SK-N-SH (cell line): Measurements from ENCODE around the gene RPH3AL. TPM values are rescaled to one million over a fixed set of nuclear protein-coding genes. Genes with fewer than 3 reads are reported as not detected.

ENCODE experiments used
- CTCF ChIA-PET: fragments of 300-600, 350-600 bp; formaldehyde crosslinking; extraction: SDS; loops from one replicate; lab custom pipeline; 2021; lab: Yijun Ruan, JAX
- POLR2A ChIA-PET: fragments of 350-600 bp; sonication (Branson Sonifier 250); formaldehyde crosslinking; extraction: SDS; loops from one replicate; lab custom pipeline; 2020; ENCODE audit warnings: antibody characterized with exemption, inconsistent platforms; lab: Yijun Ruan, JAX
- DNase-seq: peaks from one replicate; pipeline ENCODE4 v3.0.0; 2012
- H2AFZ ChIP-seq: fragments of 200-600 bp; sonication (generic); 2 replicates; pipeline ENCODE4 v1.8.1; 2016; ENCODE audit warnings: antibody characterized with exemption, mild to moderate bottlenecking, low read depth
- H3F3A ChIP-seq: fragments of 200-600 bp; sonication (generic); replicated peaks from 2 replicates; pipeline ENCODE3; 2016; ENCODE audit warnings: antibody characterized with exemption, mild to moderate bottlenecking; ENCODE audit not compliant: insufficient read depth
- H3K27ac ChIP-seq, 2 experiments: fragments of 200-500 bp in 1 of 2; fragments of 200-600 bp in 1 of 2; sonication (Bioruptor generic) in 1 of 2; sonication (generic), shearing (Covaris generic) in 1 of 2; 2 replicates each; pipeline versions ENCODE4 v1.5.1 to v1.6.1; 2014 to 2016; ENCODE audit warnings: low read depth in 2 of 2, inconsistent platforms in 1 of 2, low read length in 1 of 2, mild to moderate bottlenecking in 1 of 2, mixed read lengths in 1 of 2
- H3K27me3 ChIP-seq: fragments of 200-600 bp; sonication (generic), shearing (Covaris generic); 2 replicates; pipeline ENCODE4 v1.6.1; 2016; ENCODE audit warnings: mixed run types; ENCODE audit not compliant: insufficient read depth
- H3K36me3 ChIP-seq, 2 experiments: fragments of 200-500 bp in 1 of 2; fragments of 200-600 bp in 1 of 2; sonication (Bioruptor generic) in 1 of 2; sonication (generic) in 1 of 2; replicated peaks in 1 of 2; 2 replicates each; pipeline versions ENCODE3 to v1.5.1; 2014 to 2016; ENCODE audit warnings: low read length in 1 of 2, mild to moderate bottlenecking in 1 of 2; ENCODE audit not compliant: insufficient read depth in 2 of 2, control insufficient read depth in 1 of 2
- H3K4me1 ChIP-seq, 2 experiments: fragments of 200-500 bp in 1 of 2; fragments of 200-600 bp in 1 of 2; sonication (Bioruptor generic) in 1 of 2; sonication (generic), shearing (Covaris generic) in 1 of 2; 2 replicates each; pipeline versions ENCODE4 v1.5.1 to v1.6.1; 2014 to 2016; ENCODE audit warnings: low read depth in 1 of 2, low read length in 1 of 2, mixed run types in 1 of 2; ENCODE audit not compliant: insufficient read depth in 2 of 2, control insufficient read depth in 1 of 2
- H3K4me2 ChIP-seq: fragments of 200-600 bp; sonication (generic), shearing (Covaris generic); 2 replicates; pipeline ENCODE4 v1.6.1; 2017; ENCODE audit warnings: mixed run types
- H3K4me3 ChIP-seq, 2 experiments: fragments of 200-500 bp in 1 of 2; fragments of 200-600 bp in 1 of 2; sonication (Bioruptor generic) in 1 of 2; sonication (generic), shearing (Covaris generic) in 1 of 2; 2 replicates each; pipeline versions ENCODE4 v1.5.1 to v1.8.1; 2014 to 2016; ENCODE audit warnings: low read depth in 2 of 2, inconsistent platforms in 1 of 2, low read length in 1 of 2, mild to moderate bottlenecking in 1 of 2, mixed read lengths in 1 of 2, moderate library complexity in 1 of 2
- H3K79me2 ChIP-seq: fragments of 200-600 bp; sonication (generic); 2 replicates; pipeline ENCODE4 v1.8.1; 2017; ENCODE audit warnings: mild to moderate bottlenecking; ENCODE audit not compliant: insufficient read depth
- H3K9ac ChIP-seq: fragments of 200-600 bp; sonication (generic); 2 replicates; pipeline ENCODE4 v1.6.1; 2017; ENCODE audit warnings: mixed run types
- H3K9me2 ChIP-seq: fragments of 200-600 bp; sonication (generic); 2 replicates; pipeline ENCODE4 v1.6.1; 2017; ENCODE audit warnings: mixed run types
- H3K9me3 ChIP-seq: fragments of 200-600 bp; sonication (generic); 2 replicates; pipeline ENCODE4 v1.6.1; 2017; ENCODE audit warnings: mixed run types, mild to moderate bottlenecking, moderate library complexity
- H4K20me1 ChIP-seq: fragments of 200-600 bp; sonication (generic); 2 replicates; pipeline ENCODE4 v1.6.1; 2017; ENCODE audit warnings: mild to moderate bottlenecking, mixed run types; ENCODE audit not compliant: insufficient read depth
- CHD2 ChIP-seq: fragments of 150-350 bp; IDR thresholded peaks from 2 replicates; pipeline ENCODE4 v1.6.1; 2018; ENCODE audit warnings: low read length; ENCODE audit not compliant: partially characterized antibody
- ELF1 ChIP-seq: IDR thresholded peaks from 2 replicates; pipeline ENCODE4 v1.4.0; 2012
- EP300 ChIP-seq, 2 experiments: IDR thresholded peaks; 2 replicates each; pipeline versions ENCODE4 v1.4.0 to v1.6.1; 2012; ENCODE audit warnings: borderline replicate concordance in 1 of 2, low read depth in 1 of 2, low read length in 1 of 2
- GABPA ChIP-seq: IDR thresholded peaks from 2 replicates; pipeline ENCODE4 v1.4.0; 2012; ENCODE audit warnings: low read depth, mild to moderate bottlenecking
- MAX ChIP-seq: IDR thresholded peaks from 2 replicates; pipeline ENCODE4 v1.4.0; 2012; ENCODE audit warnings: low read depth
- POLR2AphosphoS5 ChIP-seq: IDR thresholded peaks from 2 replicates; pipeline ENCODE4 v1.6.1; 2012; ENCODE audit warnings: low read depth, low read length
- RXRA ChIP-seq: IDR thresholded peaks from 2 replicates; pipeline ENCODE4 v1.4.0; 2012; ENCODE audit warnings: low read depth, mild to moderate bottlenecking, borderline replicate concordance
- SIN3A ChIP-seq: IDR thresholded peaks from 2 replicates; pipeline ENCODE4 v1.6.1; 2012; ENCODE audit warnings: low read depth, mild to moderate bottlenecking, low read length, moderate library complexity, borderline replicate concordance
- SMC3 ChIP-seq: IDR thresholded peaks from 2 replicates; pipeline ENCODE4 v1.6.1; 2012; ENCODE audit warnings: low read depth, low read length, improper control_type of control experiment
- USF2 ChIP-seq: fragments of 150-350 bp; IDR thresholded peaks from 2 replicates; pipeline ENCODE4 v1.6.1; 2017; ENCODE audit warnings: antibody characterized with exemption, low read length, low read depth, borderline replicate concordance
- YY1 ChIP-seq: IDR thresholded peaks from 2 replicates; pipeline ENCODE4 v1.4.0; 2012; ENCODE audit warnings: low read depth, mild to moderate bottlenecking
- WGBS: methylation state at CpG from one replicate; pipeline ENCODE4 v1.1.6; 2017; ENCODE audit warnings: low lambda C conversion rate; 5-methylcytosine and 5-hydroxymethylcytosine counted together
- polyA plus RNA-seq, 3 experiments: library from polyadenylated mRNA; depleted of rRNA; stranded (reverse); fragments of >200 nt; gene quantifications; 2 replicates each; pipeline ENCODE4 v1.2.3, GENCODE V29; 2012
- TF ChIP-seq, protein P1 (sequence below): fragments of 200-600 bp; sonication (generic); IDR thresholded peaks from 2 replicates; pipeline ENCODE4 v1.6.1; 2017; ENCODE audit warnings: antibody characterized with exemption, mild to moderate bottlenecking, moderate library complexity
- TF ChIP-seq, protein P2 (sequence below): IDR thresholded peaks from 2 replicates; pipeline ENCODE4 v1.4.0; 2012; ENCODE audit warnings: low read depth, borderline replicate concordance

The RPH3AL gene
- polyA plus RNA-seq, 1 of the 3 experiments (the other 2 are of a cell fraction) = 2.9 TPM

DNA sequence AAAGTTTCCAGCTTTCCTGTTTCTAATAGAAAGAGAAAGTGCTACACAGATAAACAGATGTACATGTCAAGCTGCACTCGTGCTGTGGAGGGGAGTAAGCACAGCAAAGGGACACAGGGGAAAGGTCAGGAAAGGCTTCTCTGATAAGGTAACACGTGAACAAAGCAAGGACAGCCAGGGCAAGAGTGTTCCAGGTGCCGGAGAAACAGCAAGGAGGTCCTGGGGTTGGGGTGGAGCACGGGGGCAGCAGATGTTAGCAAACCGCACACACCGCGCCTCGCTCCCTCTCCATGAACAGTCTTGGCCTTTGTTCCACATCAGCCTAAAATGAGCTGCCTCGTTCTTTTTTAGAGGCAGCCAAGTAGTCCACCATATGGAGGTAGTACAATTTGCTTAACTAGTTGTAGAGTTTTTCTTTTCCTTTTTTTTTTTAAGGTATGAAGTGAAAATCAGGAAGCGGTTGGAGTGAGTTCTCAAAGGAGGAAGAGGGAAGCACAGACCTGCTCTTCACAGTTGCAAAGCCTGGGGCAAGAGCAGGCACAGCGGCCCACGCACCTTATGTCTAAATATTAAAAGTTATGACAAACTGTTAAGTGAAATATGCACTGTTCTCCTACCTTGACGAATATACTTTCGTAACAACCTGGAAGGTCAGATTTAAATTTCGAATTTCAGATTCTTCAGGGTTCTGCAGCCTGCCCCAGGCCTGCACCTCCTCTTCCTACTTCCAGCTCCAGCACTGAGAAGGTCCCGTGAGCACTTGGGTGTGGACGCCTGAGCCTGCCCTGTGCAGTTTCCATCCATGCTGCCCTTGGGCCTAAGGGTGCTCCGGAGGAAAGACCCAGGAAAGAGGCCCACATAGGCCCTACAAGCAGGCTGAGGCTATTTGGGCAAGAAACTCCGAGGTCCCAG, 41.5 kb upstream of the RPH3AL start:
- Histone ChIP-seq H3K79me2 (no peaks in the 10 kb centered on the region), H3K4me1 (no peaks in the 10 kb centered on the region), H3K4me2 (no peak overlapping the region), H3K9ac (no peak overlapping the region), H3K9me3 (no peaks in the 10 kb centered on the region), H3K27me3 (no peaks in the 10 kb centered on the region), H3K27ac (no peak overlapping the region), H3K4me3 (no peak overlapping the region), H3K36me3 (no peaks in the 10 kb centered on the region), H4K20me1 (no peaks in the 10 kb centered on the region), H2AFZ (no peak overlapping the region), H3K9me2 (no peaks in the 10 kb centered on the region), H3F3A (no peaks in the 10 kb centered on the region)
- DNase-seq = no peak
- WGBS = 74% methylated on average over 18 of the region's 19 CpGs
- CTCF ChIA-PET = interaction anchor here (1.6 kb wide), 1 partner anchor 18 kb away, joined by 6 read pairs; no protein-coding TSS in a partner anchor
- POLR2A ChIA-PET = no interaction called here
- no peak for TF ChIP-seq USF2
- TF ChIP-seq MAX = no peak
- TF ChIP-seq, protein P1, sequence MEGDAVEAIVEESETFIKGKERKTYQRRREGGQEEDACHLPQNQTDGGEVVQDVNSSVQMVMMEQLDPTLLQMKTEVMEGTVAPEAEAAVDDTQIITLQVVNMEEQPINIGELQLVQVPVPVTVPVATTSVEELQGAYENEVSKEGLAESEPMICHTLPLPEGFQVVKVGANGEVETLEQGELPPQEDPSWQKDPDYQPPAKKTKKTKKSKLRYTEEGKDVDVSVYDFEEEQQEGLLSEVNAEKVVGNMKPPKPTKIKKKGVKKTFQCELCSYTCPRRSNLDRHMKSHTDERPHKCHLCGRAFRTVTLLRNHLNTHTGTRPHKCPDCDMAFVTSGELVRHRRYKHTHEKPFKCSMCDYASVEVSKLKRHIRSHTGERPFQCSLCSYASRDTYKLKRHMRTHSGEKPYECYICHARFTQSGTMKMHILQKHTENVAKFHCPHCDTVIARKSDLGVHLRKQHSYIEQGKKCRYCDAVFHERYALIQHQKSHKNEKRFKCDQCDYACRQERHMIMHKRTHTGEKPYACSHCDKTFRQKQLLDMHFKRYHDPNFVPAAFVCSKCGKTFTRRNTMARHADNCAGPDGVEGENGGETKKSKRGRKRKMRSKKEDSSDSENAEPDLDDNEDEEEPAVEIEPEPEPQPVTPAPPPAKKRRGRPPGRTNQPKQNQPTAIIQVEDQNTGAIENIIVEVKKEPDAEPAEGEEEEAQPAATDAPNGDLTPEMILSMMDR = no peak
- no peak for TF ChIP-seq YY1
- TF ChIP-seq EP300 (IDR thresholded peaks at IDR 0.05; ENCODE audit: borderline replicate concordance in 1 of 2, low read depth in 1 of 2, low read length in 1 of 2) = no peak
- no peak for TF ChIP-seq CHD2
- no peak for TF ChIP-seq GABPA
- TF ChIP-seq ELF1 = no peak
- TF ChIP-seq, protein P2, sequence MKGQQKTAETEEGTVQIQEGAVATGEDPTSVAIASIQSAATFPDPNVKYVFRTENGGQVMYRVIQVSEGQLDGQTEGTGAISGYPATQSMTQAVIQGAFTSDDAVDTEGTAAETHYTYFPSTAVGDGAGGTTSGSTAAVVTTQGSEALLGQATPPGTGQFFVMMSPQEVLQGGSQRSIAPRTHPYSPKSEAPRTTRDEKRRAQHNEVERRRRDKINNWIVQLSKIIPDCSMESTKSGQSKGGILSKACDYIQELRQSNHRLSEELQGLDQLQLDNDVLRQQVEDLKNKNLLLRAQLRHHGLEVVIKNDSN = no peak
- TF ChIP-seq SMC3 = no peak
- no peak for TF ChIP-seq POLR2AphosphoS5
- TF ChIP-seq SIN3A = no peak
- TF ChIP-seq RXRA = no peak
